A673 (cell line): ENCODE measurements around the gene ATP6V1G3. TPM values are rescaled to one million over a fixed set of nuclear protein-coding genes. Genes with fewer than 3 reads are reported as not detected.

ENCODE experiments used
- BruUV-seq: library from RNA; stranded (reverse); fragments of 400-500 nt; replicated peaks from 2 replicates; lab custom pipeline; 2021; lab: Mats Ljungman, UMichigan
- CTCF ChIA-PET: fragments of 300-600 bp; sonication (Branson Sonifier 250); formaldehyde crosslinking; loops from one replicate; lab custom pipeline; 2022; ENCODE audit warnings: antibody characterized with exemption; lab: Charles Lee
- POLR2A ChIA-PET: fragments of 300-600 bp; sonication (Branson Sonifier 250); formaldehyde crosslinking; loops from one replicate; lab custom pipeline; 2022; ENCODE audit warnings: antibody characterized with exemption; ENCODE audit not compliant: low non-redundant PET; lab: Charles Lee
- DNase-seq: peaks from one replicate; pipeline ENCODE4 v3.0.0-alpha.2; 2015; ENCODE audit warnings: low spot score
- H3K27ac ChIP-seq: fragments of 200-600 bp; sonication (generic); 2 replicates; pipeline ENCODE4 v1.5.1; 2016; ENCODE audit warnings: mixed run types, low read depth, mild to moderate bottlenecking, mixed read lengths, antibody characterized with exemption, low read length; ENCODE audit not compliant: poor library complexity, severe bottlenecking
- H3K27me3 ChIP-seq: fragments of 200-600 bp; sonication (generic); replicated peaks from 2 replicates; pipeline ENCODE4 v1.6.1; 2017; ENCODE audit warnings: mixed run types, low read depth, mild to moderate bottlenecking, mixed read lengths, antibody characterized with exemption, low read length; ENCODE audit not compliant: insufficient read depth, poor library complexity
- H3K36me3 ChIP-seq: fragments of 200-600 bp; sonication (generic); 2 replicates; pipeline ENCODE4 v1.6.1; 2016; ENCODE audit warnings: mixed run types, mild to moderate bottlenecking, mixed read lengths, antibody characterized with exemption, low read length; ENCODE audit not compliant: insufficient read depth, poor library complexity, severe bottlenecking
- H3K4me1 ChIP-seq: fragments of 200-600 bp; sonication (generic); 2 replicates; pipeline ENCODE4 v1.6.1; 2017; ENCODE audit warnings: mixed run types, mild to moderate bottlenecking, mixed read lengths, antibody characterized with exemption, low read length; ENCODE audit not compliant: insufficient read depth, poor library complexity, severe bottlenecking
- H3K4me3 ChIP-seq: fragments of 200-600 bp; sonication (generic); 2 replicates; pipeline ENCODE4 v1.5.1; 2016; ENCODE audit warnings: low read depth, mixed run types, mild to moderate bottlenecking, mixed read lengths, low read length; ENCODE audit not compliant: poor library complexity, severe bottlenecking
- H3K9me3 ChIP-seq: fragments of 200-600 bp; sonication (generic); 2 replicates; pipeline ENCODE4 v1.6.1; 2016; ENCODE audit warnings: mixed run types, low read depth, mild to moderate bottlenecking, mixed read lengths, antibody characterized with exemption, low read length; ENCODE audit not compliant: poor library complexity, severe bottlenecking
- CTCF ChIP-seq: fragments of 300-800, 200-600 bp; sonication (generic); conservative IDR thresholded peaks from 2 replicates; pipeline ENCODE4 v1.5.1; 2017; ENCODE audit warnings: low read depth, mild to moderate bottlenecking, antibody characterized with exemption, low read length, moderate library complexity, mixed read lengths
- EZH2 ChIP-seq: fragments of 200-600 bp; sonication (generic); IDR thresholded peaks from 2 replicates; pipeline ENCODE4 v1.6.1; 2017; ENCODE audit warnings: borderline replicate concordance, low read depth, mild to moderate bottlenecking, mixed read lengths, antibody characterized with exemption, low read length; ENCODE audit not compliant: poor library complexity, severe bottlenecking
- intact Hi-C: fragments of 100-400 bp; cut with micrococcal nuclease; formaldehyde crosslinking; loops from one replicate; pipeline ENCODE4 v1.10.0; 2022; ENCODE audit not compliant: unreplicated experiment
- total RNA-seq: library from RNA; stranded (reverse); gene quantifications from 2 replicates; pipeline ENCODE4 v1.2.3, GENCODE V29; 2021

ATP6V1G3 gene
- total RNA-seq, 1 experiment from 2014 or later, result 0.71 TPM

- intact Hi-C loops, result no loop called here
- ChIA-PET POLR2A (no interaction called here), CTCF (no interaction called here)
- Histone ChIP-seq H3K27ac (peak overlapping the region; percentile 57), H3K27me3 (no peaks in the 10 kb centered on the region), H3K36me3 (no peaks in the 10 kb centered on the region), H3K9me3 (no peaks in the 10 kb centered on the region), H3K4me3 (no peak overlapping the region), H3K4me1 (peaks cover 50% of the 10 kb centered on the region)
- BruUV-seq, result no TSS peak
- TF ChIP-seq EZH2 (no peak), CTCF (no peak)
- DNase-seq, result no peak
These were observed 19.8 kb downstream of the ATP6V1G3 start for GRCh38 chr1:198520524-198521254.

DNA sequence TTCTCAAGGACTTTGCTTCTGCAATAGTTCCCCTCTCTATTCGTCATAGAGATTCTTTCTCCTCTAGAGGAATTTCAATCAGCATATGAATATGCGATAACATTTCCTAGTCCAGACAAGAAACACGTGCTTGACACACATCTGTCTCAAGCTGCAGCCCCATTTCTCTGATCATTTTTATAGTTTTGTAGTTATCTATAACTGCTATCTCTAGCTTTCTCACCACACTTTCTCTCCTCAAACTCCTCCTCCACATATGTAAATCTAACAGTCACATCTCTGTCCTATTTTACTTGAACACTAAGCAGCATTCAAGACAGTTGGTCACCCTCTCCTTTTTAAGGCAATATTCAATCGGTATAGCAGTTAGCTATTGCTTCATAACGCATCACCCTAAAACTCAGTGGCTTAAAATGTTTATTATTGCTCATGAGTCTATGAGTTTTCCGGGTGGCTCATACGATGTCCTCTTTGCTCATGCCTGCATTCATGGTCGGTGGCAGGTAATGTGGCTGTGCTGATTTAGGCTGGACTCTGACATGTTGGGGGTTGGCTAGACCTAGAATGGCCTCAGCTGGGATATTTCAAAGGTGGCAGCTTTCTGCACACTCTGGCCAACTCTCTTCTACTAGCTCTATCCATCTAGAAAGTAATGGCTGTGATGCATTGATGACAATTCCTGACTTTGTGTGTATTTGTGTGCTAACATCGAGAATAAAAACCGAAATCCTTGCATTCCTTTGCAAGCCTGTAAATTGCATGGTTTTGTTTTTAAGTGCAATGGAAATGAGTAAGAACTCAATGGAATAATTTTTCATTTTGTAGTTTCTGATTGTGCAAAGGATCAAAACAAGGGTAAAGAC, 20.6 kb downstream of the ATP6V1G3 start:
- Histone ChIP-seq H3K9me3 (no peaks in the 10 kb centered on the region), H3K27ac (peak overlapping the region; percentile 57), H3K4me3 (no peak overlapping the region), H3K27me3 (no peaks in the 10 kb centered on the region), H3K4me1 (peaks cover 46% of the 10 kb centered on the region), H3K36me3 (no peaks in the 10 kb centered on the region)
- TF ChIP-seq EZH2, result no peak
- no peak for TF ChIP-seq CTCF
- DNase-seq, result peak; percentile 46
- no TSS peak for BruUV-seq
- ChIA-PET CTCF (no interaction called here), POLR2A (interaction anchor here (0.7 kb wide), 1 partner anchor 32 kb away, joined by 4 read pairs; no protein-coding TSS in a partner anchor)
- intact Hi-C loops, result no loop called here

DNA sequence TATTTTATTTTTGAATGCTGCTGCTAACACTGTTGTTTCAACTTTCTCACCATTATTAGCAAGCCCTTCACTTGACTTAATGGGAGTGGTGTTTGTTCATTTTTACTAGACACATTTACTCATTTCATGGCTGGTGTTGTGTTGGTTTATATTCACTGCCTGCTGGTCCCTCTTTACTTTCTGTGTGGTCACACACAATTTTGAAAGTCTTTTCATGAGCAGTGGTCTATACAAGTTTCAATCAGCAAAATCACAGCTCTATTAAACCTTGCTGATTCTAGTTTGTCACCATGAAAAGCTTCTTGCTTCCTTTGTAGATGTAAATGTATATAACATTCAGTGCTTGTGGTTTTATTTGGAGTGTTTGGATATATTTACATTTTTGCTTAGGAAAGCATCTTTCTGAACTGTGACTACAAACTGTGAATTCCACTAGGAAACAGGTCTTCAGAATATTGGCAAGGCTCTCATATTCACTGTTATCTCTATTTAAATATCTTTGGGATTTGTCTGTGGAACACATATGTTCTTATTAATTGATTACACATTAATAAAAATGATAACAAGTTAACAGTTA, 22.8 kb downstream of the ATP6V1G3 start:
- intact Hi-C loops, result no loop called here
- no TSS peak for BruUV-seq
- Histone ChIP-seq H3K4me1 (peaks cover 32% of the 10 kb centered on the region), H3K27me3 (no peaks in the 10 kb centered on the region), H3K27ac (no peak overlapping the region), H3K4me3 (no peak overlapping the region), H3K36me3 (no peaks in the 10 kb centered on the region), H3K9me3 (no peaks in the 10 kb centered on the region)
- DNase-seq, result no peak
- CTCF ChIA-PET, result no interaction called here
- TF ChIP-seq CTCF (no peak), EZH2 (no peak)
- POLR2A ChIA-PET, result no interaction called here
